Skeletal muscle cell (primary cell): ENCODE measurements around the gene S100A1.

Experiments used
- DNase-seq: peaks from one replicate; pipeline ENCODE4 v3.0.0-alpha.2; 2010; ENCODE audit warnings: low read depth
- H3K4me3 ChIP-seq: 2 replicates; pipeline ENCODE4 v1.5.1; 2011; ENCODE audit warnings: low read depth, mild to moderate bottlenecking, control low read depth, low read length, moderate library complexity

Gene S100A1

GRCh38 chr1:153608742-153609584, 19.3 kb upstream of the S100A1 start:
- H3K4me3 ChIP-seq, result peak overlapping the region; percentile 38

GRCh38 chr1:153609585-153609907, 18.7 kb upstream of the S100A1 start:
- no peak overlapping the region for H3K4me3 ChIP-seq
- no peak for DNase-seq

More at GRCh38 chr1:153608742-153609584, 19.3 kb upstream of the S100A1 start:
- peak; percentile 61 for DNase-seq

- DNase-seq, result no peak
- peak overlapping the region; percentile 71 for H3K4me3 ChIP-seq
Measured at GRCh38 chr1:153610334-153610733, 17.9 kb upstream of the S100A1 start.

GRCh38 chr1:153610811-153611301, 17.4 kb upstream of the S100A1 start:
- H3K4me3 ChIP-seq, result peak overlapping the region; percentile 71
- DNase-seq, result no peak

DNA sequence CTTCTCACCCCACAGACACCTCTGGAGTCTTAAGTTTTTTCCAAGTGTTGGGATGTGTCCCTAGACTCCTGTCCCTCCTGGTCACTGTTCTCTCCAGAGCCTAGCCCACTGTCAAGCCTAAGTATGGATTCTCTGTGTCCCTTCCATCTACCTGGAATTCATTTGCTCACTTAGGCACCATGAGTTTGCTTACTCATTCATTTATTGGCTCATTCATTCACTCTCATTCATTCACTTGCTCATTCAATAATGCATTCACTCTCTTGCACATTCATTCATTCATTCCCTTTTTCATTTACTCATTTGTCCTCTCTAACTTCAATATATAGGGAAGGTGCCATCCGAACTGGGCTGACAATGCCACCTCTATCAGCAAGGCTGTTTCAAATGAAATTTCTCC, 16.9 kb upstream of the S100A1 start:
- H3K4me3 ChIP-seq, result peak overlapping the region; percentile 71
- DNase-seq, result no peak

DNA sequence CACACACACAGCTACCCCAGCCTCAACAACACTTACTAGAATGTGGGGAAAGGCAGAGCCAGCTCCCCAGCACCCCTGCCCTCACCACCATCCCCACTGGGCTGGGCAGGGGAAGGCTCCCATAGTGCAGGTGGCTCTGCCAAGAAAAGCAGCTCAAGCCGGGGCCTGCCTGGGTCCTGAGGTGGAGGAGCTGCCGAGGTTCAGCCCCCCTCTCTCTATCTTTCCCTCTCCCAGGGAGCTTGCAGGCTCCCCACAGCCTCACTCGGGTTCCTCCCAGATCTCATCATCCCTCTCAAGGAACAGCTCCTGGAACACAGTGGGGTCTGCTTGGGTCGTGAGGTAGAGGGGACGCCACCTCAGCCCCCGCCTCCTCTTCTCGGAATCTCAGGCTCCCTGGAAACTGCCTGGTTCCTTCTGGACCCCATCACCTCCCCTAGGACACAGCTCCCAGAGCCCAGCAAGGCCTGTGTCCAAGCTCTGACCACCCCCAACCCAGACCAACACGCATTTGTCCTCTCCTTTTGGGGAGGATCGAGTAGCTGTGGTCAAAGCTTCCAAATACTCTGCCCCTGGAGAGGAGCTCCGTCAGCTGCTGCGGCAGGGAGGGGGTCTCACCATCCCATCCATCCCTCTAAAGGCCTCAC, 16.0 kb upstream of the S100A1 start:
- peak overlapping the region; percentile 71 for H3K4me3 ChIP-seq
- DNase-seq, result no peak

- peak within 1 kb of the TSS; percentile 71 for H3K4me3 ChIP-seq
- no peak for DNase-seq
Measured at GRCh38 chr1:153612755-153613331, 15.4 kb upstream of the S100A1 start, which contains the start of gene S100A16. TSS of gene S100A16 (minus strand) at chr1:153613137. CDS start at chr1:153608151, 4,986 bp downstream.

DNA sequence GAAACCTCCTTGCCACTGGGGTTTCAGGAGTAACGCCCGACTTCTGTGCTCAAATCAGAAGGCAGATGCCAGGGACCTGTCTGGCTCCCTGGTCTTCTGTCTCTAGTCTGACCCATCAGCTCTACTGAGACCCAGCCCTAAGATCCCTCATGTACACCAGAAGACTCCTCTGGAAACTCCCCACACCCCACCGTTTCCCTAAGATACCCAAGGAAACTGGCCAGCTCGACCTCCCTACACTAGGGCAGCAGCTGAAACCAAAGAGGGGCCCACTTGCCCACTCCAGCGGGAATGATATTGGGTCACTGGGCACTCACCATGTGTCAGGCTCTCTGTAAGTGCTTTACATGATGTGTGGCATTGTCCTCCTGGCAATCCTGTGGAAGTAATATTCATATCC, 14.8 kb upstream of the S100A1 start:
- H3K4me3 ChIP-seq, result peak overlapping the region; percentile 71
- DNase-seq, result no peak

DNA sequence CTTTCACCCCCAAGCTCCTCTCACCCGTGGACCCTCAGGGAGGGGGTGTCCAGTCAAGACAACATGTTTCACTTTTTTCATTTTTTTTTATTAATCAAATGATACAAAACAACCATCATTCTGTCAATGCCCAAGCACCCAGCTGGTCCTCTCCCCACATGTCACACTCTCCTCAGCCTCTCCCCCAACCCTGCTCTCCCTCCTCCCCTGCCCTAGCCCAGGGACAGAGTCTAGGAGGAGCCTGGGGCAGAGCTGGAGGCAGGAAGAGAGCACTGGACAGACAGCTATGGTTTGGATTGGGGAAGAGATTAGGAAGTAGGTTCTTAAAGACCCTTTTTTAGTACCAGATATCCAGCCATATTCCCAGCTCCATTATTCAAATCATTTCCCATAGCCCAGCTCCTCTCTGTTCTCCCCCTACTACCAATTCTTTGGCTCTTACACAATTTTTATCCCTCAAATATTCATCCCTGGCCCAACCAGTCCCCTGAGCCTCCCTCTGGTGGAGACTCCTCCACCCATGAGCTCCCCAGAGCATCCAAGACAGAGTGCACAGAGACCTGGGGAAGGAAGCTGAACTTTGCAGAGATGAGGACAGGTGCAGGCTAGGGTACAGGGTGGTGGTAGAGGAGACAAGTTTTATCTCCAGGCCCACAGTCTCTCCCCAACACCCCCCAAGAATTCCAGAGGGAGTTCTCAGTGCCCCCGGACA, 13.9 kb upstream of the S100A1 start:
- no peak for DNase-seq

DNA sequence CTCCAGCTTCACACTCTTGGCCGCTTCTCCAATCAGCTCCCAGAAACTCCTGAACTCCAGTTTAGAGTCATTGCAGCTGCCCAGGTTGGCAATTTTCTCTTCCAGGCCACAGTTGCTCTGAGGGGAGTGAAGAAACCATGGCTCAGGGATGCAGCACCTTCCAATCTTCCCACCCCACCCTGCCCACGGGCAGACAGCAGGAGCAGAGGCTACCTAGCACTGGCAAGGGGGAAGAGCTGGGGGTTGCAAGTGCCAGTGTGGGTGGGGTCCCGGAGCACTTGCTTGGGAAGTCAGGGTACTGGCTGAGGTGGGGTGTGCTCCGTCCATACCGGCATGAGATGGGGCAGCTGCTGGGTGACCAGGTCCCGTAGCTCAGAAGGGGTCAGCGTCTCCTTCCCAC, 13.3 kb upstream of the S100A1 start:
- DNase-seq, result no peak
- H3K4me3 ChIP-seq, result no peak overlapping the region

More for the DNA sequence above, 13.9 kb upstream of the S100A1 start:
- no peak overlapping the region for H3K4me3 ChIP-seq

DNA sequence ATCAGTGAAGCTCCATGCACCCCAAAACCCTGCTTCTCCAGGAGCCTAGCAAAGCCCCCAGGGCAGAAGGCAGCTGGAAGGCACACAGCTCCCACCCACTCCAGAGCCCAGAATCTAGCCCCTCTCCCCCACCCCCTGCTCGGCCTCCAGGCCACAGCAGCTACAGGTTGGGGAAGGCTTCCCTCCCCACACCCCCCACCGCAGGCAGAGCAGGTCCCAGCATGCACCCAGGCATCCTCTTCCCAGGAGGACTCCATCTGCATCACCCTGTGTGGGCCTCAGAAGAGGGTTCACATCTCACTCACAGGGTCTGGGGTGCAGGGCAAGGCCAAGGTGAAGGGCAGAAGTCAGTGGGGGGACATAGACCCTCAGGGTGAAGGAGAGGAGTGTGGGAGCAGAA, 12.8 kb upstream of the S100A1 start:
- no peak overlapping the region for H3K4me3 ChIP-seq
- no peak for DNase-seq

GRCh38 chr1:153616144-153616916, 11.9 kb upstream of the S100A1 start, which contains the start of gene S100A14:
TSS of gene S100A14 (minus strand) at chr1:153616325. CDS start at chr1:153615858, 467 bp downstream.
- no peak for DNase-seq

GRCh38 chr1:153616917-153617311, 11.3 kb upstream of the S100A1 start:
- DNase-seq, result no peak
- no peak overlapping the region for H3K4me3 ChIP-seq

More at GRCh38 chr1:153616144-153616916, 11.9 kb upstream of the S100A1 start, which contains the start of gene S100A14:
- no peak within 1 kb of the TSS for H3K4me3 ChIP-seq

GRCh38 chr1:153617663-153618062, 10.6 kb upstream of the S100A1 start:
- no peak for DNase-seq
- no peak overlapping the region for H3K4me3 ChIP-seq

GRCh38 chr1:153619171-153619570, 9.1 kb upstream of the S100A1 start:
- no peak for DNase-seq
- H3K4me3 ChIP-seq, result no peak overlapping the region

DNA sequence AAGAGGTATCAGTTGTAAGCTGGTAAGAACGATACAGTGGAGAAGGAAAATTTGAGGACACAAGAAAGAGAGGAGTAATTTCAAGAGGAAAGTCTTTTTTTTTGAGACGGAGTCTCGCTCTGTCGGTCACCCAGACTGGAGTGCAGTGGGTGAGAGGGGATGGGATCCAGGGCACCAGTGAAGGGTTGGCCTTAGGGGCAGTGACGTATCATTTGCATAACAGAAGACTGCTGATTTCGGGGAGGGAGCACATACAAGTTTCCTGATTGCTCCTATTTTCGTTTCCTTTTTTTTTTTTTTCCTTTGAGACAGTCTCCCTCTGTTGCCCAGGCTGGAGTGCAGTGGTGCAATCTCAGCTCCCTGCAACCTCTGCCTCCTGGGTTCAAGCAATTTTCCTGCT, 5.1 kb upstream of the S100A1 start:
- DNase-seq, result no peak
- no peak overlapping the region for H3K4me3 ChIP-seq

DNA sequence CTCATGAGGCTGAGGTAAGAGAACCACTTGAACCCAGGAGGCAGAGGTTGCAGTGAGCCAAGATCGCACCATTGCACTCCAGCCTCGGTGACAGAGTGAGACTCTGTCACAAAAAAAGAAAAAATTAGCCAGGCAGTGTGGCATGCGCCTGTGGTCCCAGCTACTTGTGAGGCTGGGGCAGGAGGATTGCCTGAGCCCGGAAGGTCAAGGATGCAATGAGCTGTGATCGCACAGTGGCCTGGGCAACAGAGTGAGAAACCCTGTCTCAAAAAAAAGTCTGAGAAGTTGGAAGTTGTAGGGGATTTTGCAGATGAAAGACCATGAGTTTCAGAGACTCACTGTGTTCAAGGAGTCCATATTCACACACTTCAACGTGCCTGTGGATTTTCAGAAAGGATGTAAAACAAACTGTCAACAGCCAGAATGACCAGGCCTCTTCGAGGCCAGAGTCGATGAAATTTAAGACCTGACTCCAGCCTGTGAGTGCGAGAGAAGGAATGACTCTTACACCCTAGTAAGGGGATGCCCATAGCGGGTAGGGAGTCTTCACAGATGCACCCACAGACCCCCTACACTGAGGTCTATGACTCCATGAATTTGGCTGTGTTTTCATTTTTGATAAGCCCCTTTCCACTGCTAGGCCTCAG, 3.1 kb upstream of the S100A1 start:
- H3K4me3 ChIP-seq, result no peak overlapping the region
- no peak for DNase-seq

DNA sequence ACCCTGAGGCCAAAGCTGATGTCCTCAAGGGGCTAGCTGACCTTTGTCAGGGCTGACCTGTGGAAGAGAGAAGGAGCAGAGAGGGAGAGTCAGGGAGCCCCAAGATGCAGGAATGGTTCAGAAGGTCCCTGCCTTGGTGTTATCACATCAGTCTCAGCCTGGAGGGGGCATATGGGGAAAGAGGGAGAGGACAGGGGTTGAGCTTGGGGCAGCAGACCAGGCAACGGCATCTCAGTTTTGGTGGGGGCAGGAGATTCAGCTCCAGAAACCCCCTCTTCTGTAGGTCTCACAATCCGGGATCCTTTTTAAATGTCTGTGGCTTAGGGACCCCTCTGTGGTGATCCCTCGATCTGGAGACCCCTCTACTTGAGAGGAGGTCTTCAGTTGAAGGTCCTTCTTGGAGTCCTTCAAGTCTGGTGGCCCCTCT, 1.7 kb upstream of the S100A1 start:
- no peak for DNase-seq
- H3K4me3 ChIP-seq, result peak overlapping the region; percentile 70
